GM18861 (cell line): ENCODE data around the gene C1QL1.

Experiments used
- ATAC-seq: cut with Tn5 transposase; IDR thresholded peaks from one replicate; pipeline ENCODE4 v1.9.1; 2021; ENCODE audit not compliant: unreplicated experiment

The C1QL1 gene

DNA sequence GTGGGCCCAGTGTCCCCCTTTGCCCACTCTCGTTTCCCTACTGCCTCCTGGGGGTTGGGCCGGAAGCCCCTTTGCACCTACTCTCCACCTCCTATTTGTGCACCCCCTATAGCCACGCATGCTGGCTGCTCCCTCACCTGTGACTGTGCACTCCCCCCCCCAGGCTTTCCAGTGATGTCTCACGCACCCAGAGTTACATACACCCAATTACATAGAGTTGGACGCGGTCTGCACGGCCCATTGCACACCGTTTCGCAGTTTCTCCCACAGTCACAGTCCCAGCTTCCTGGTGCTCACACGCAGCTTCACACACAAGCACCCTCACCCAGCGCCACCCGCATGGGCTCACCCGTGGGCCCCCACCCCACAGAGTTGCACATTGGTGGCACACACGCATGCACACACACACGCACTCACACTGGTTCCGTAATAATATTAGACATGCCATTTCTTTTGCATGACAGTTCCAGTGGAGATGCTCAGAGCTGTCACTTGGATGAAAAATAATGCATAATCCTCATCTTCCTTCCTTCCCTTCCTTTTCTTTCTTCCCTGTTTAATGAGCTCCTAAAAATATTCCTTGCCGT lies 21.5 kb upstream of the C1QL1 start:
- ATAC-seq: no peak

DNA sequence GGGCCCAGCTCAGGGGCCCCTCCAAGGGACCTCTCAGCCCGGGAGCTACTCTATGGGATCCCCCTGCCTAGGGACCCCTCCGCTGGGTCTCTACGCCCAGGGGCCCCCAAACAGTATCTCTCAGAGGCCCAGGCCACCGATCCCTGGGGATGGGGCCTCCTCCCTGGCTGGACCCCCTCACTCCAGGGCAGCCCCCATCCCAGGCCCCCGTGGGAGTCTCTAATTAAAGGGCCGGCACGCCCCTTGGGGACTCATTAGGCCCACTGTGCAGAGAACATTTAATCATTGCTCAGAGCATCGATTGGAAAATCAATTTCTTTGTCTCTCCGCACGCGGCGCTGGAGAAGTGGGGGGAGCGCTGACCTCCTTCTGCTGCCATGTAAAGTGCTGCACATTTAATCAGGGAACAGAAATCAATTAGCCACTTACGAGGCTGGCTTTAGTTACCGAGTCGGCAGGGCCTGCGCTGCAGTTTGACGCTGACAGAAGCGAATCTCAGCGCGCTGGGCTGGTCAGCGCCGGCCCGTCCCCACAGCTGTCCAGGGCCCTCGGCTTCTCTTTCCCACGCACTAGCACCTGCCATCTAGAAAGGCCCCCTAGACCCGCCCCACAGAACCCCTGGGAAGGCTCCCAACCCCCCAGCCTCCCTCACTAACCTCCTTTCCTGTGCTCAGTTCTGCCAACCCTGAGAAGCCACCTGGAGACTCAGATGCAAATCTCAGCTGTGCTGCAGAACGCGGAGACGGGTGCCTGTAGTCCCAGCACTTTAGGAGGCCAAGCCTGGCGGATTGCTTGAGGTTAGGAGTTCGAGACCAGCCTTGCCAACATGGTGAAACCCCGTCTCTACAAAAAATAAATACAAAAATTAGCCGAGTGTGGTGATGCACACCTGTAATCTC lies 20.2 kb upstream of the C1QL1 start:
- ATAC-seq: no peak

DNA sequence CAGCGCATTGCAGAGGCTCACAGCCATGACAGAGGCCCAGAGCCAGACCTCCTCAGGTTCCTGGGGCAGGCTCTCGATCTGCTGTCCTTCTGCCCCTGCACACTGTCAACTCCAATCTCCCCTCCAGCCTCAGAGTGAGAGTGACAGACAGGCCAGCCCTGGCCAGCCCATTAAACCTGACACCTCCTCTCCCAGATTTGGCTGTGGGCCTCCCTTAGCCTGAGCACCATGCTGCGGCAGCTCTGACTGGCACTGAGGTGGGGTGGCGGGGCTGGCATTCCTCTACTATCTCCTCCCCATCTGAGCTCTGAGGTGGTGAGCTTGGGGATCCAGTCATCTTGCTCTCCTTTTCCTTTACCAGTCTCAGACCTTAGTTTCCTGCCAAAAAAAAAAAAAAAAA lies 15.5 kb upstream of the C1QL1 start:
- no peak for ATAC-seq

DNA sequence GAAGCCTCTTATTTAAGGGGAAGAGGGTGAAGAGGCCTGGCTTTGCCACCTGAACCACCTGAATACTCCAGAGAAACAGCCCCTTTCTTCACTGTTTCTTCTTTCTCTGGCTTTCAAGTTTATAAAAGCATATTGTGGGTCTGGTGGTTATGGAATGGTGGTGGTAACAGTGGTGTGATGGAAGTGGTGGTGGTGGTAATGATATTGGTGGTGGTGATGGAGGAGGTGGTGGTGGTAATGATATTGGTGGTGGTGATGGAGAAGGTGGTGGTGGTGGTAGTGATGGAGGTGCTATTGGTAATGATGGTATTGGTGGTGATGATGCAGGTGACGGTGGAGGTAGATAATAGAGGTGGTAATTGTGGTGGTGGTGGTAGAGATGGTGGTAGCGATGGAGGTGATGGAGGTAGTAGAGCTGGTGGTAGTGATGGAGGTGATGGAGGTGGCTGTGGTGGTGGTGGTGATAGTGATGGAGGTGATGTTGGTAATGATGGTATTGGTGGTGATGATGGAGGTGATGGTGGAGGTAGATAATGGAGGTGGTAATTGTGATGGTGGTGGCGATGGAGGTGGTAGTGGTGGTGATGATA lies 14.1 kb upstream of the C1QL1 start:
- ATAC-seq: no peak

DNA sequence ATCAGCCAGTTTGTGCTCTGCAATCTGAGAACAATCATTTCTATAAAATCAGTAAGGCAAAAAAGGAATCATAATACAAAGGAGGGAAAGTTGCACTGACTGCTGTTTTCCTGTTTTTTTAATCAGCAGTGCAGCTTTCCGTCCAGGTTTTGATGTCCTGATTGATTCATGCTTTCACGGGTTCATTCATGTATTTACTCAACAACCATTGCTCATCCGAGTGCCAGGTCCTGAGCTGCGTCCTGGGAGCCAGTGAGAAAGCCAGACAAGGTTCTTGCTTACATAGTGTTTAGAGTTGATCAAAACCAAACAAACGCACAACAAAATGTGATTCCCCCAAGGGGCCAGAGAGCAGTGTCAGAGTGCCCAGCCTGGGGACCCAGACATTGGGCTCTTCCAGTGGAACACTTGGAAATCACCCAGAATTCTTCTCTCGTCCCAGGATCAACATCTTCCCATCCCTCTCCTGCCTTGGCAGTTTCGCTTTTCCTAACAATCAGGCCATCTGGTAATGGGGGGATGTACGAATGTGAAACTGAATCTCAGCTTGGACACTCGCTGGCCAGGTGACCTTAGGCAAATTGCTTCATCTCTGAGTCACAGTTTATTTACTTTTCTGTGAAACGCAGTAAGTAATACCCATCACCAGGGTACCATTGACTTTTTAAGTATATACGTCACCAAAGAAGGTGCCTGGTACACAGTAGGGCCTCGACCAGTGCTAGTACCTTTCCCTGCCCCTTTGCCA lies 13.3 kb upstream of the C1QL1 start:
- ATAC-seq: no peak

DNA sequence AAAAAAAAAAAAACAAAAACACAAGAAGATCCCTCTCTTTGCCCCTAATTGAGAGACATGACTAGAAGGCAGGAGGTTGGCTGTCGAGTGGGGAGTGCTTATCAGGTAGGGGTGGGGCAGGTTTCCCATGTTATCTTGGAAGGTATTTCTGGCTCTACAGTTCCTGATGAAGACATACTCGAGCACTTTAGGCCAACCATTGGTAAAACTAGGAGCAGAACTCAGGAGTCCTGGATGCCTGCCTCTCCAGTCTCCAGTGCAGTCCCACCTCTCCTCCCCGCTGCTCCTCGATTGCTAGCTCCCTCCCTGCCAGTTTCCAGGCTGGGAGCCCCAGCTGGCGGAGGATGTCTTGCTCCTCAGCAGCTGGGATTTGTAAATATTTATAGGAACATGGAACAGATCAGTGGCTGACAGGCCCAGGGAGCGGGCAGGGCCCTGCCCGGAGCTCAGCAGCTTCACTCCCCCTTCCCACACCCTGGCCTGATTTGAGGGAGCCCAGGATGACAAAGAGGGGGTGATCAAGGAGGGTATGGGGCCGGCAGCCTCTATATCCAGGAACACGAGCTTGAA lies 11.4 kb upstream of the C1QL1 start:
- ATAC-seq: no peak

DNA sequence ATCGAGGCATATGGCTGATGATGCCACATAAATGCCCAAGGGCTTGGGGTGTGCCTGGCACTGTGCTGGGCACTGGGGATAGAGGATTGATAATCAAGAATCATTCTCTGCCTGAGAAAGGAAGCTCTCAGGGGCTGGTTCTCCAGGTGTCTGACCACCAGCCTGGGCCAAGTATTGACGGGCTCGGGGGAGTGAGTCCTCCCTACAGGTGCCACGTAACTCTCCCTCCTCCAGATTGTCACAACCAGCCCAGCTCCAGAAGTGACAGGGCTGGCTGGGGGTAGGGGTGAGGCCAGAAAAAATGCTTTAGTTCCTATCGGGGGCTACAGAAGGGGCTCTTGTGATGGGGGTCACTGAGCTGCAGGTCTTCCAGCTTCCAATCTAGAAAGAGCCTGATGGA lies 10.7 kb upstream of the C1QL1 start:
- ATAC-seq: no peak

DNA sequence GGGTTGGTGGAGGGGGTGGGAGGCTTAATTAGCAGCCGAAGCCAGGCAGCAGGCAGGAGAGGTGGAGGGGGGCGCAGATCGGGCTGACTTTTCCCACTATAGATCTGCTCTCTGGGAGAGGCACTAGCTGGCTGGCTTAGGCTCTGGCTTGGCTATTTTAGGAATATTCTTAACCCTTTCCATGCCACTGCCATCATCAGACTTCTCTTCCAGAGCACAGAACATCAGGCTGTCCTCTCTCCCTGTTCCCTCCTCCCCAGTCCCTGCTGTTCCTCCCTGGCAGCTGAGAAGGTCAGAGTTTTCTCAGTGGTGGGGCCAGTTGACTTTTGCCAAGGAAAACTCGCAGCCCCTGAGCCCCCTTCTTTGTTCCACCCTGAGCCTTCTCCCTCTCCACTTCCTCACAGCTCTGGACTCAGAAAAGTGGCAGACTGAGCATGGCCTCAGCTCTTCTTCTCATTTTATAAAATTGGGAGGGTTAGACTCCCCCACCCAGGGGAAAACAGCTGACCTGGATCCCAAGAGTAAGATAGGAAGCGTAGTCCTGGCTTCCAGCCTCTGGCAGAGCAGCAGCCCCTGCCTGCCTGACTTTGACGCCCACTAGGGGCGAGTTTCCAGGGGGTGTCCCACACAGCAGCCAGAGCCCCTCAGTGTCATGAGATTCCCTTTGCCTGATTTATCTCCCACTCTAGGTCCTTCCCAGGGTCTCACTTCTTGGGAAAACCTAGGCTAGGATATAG lies 9.9 kb upstream of the C1QL1 start:
- no peak for ATAC-seq

DNA sequence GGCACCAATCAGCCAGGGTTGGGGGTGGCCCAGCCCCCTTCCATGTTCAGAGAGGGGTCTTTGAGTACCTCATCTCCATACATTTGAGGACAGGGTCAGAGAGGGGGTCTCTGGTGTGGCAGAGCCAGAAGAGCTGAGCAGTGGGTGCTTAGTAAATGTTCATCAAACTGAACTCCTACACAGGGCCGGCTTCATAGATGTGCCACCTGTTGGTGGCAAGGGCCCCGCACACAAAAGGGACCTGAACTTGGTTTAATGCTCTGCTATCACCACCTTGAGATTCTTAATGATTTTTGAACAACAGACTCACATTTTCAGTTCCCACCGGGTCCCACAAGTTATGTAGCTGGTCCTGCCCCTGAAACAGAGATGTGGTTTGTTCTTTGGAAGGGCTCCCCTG lies 9.0 kb upstream of the C1QL1 start:
- no peak for ATAC-seq

DNA sequence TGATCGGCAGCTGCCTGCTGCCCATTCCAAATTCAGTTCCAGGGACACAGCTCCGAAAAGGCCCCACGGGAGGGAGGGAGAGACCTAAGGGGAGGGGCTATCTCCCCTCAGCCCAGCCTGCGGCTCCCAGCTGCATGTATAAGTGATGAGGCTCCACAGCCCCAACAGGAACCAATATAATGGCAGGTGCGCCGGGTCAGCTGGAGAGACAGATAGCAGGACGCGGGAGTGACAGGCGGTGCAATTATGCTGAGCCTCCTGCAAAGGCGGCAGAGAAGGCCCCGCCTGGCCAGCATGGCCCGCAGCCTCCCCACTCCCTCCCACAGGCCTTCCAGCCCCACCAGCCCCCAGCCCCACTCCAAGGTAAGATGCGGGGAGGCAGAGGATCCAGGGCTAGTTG lies 8.1 kb upstream of the C1QL1 start:
- no peak for ATAC-seq

DNA sequence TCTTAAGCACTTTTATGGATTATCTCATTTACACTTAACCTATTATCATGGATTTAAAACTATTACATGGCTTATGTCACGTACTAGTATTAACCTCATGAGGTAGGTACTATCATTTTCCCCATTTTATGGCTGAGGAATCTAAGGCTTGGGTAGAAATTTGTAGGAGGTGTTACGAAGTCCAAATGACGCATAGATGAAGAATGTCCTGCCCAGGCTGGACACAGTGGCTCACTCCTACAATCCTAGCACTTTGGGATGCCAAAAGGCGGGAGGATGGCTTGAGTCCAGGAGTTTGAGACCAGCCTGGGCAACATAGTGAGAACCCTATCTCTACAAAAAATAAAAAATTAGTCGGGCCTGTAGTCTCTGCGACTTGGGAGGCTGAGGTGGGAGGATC lies 4.8 kb upstream of the C1QL1 start:
- ATAC-seq: no peak

DNA sequence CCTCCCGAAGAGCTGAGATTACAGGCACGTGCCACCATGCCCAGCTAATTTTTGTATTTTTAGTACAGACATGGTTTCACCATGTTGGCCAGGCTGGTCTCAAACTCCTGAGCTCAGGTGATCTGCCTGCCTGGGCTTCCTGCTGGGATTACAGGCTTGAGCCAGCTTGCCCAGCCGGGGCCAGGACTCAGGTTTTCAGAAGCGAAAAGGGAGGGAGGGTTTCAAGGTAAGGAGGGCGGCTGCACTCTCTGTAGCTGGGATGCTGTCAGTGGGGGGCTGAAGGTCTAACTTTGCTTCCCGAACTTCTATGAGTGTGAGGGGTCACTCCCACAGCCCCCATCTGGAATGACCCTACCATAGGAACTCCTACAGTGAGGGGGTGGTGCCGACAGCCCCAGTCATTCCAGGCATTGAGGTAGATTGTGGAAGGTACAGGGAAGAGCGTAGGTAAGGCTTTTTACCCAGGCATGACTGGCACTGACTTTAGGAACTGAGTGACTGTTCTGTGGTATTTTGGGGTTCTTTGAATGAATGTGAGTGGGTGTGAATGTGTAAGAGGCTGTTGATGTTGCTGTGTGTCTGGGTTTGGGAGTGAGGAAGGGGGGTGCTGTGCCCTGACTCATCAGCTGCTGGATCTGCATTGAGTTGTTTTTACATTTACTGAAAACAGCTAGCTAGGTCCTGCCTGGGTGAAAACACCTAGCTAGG lies 3.8 kb upstream of the C1QL1 start:
- ATAC-seq: no peak

DNA sequence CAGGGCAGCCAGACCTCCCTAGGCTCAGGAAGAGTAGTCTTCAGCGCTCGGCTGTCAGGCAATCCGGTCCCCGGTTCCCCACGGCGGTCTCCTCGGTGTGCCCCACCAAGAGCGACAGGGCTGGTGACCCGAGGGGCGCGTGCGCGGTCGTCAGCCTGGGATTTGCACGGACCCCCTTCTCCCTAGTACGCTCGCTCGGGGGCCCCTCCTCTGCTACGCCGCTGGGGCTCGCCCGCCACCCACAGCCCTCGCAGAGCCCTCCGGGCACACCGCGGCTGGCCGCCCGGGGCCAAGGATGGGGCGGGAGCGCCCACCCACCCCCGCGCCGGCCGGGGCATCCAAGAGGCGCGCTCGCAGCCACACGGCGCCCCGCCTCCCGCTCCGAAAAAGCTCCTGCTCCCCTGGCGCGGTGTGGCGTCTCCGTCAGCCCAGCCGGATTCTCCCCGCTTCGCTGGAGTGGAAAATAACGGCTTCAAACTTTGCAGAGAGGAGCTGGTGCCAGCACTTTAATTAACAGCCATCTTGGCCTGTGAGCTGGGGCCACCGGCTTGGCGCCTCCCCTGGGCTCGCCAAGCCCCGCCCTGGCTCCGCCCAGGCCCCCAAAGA lies 2.1 kb upstream of the C1QL1 start:
- ATAC-seq: no peak

DNA sequence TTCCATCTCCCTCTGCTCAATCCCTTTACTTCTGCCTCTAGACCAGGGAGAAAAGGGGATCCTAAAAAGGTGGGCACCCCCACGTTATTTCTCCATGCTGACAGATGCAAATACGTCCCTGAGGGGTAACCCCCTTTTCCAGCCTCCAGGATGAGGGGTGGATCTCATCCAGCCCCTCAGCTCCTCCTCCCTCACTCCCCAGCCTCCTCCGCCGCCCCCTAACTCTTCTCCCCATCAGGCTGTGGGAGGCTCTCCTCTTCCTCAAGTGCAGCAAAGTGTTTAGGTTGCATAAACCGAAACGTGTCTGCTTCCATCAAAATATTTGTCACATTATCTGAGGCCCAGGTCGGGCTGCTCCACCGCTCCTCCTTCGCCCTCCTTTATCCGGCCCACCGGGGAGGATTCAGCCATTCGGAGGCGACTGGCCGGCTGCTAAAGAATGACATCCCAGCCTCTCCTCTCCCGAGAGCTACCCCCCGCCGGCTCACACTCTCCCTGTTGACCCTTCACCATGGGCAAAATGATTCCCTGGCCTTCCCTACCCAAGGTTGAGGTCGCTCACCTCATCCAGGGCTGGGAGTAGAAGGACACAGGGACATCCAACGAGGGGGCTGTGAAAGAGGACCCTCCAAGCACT lies 1.2 kb upstream of the C1QL1 start:
- ATAC-seq: no peak

DNA sequence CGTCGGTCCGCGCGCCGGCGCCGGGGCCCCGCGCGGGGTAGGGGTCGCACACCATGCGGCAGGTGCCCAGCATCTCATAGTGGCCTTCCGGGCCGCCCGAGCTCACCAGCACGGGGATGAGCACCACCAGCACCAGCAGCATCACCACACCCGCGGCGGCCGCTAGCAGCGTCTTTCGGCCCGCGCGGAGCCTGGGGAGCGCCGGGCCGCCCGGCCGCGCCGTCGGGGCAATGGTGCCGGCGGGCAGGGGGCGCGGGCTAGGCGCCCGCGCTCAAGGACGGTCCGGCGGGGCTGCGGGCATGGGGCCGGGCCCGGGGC lies 237 bp downstream of the C1QL1 start:
- ATAC-seq: no peak

DNA sequence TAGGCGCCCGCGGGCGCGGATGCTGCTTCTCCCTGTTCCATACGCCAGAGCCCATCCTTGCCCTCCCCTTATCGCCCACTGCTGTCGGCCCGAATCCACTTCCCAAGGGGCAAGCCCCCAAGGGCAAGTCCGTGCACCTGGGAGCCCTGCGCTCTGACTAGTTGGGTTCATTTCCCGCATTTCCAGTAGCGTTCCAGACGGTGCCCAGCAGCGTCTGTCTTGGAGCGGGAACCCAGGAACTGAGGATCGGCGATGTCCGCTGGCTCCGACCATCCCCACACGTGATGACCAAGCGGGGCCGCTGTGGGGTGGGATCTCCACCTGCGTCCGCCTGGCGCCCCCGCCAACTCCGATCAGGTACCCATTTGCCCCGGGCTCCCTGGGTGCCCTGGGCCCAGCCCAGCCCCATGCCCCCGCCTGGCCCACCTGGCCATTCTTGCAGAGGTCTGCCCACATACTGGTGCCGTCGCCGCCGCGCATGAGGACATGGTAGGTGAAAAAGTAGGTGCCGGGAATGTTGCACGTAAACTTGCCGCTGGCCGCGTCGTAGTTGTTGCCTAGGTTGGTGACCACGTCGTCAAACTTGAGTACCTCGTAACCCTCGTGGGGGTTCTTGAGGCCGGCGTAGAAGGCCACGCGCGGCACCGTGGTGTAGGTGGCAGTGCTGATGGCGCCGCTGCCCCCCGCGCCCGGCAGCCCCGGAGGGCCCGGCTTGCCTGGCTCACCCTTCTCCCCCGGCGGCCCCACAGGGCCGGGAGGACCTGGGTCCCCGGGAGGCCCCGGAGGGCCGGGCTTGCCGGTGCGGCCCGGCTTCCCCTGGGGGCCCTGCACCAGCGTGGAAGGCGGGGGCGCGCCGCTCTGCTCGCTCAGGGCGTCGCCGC lies 837 bp downstream of the C1QL1 start:
- no peak for ATAC-seq

DNA sequence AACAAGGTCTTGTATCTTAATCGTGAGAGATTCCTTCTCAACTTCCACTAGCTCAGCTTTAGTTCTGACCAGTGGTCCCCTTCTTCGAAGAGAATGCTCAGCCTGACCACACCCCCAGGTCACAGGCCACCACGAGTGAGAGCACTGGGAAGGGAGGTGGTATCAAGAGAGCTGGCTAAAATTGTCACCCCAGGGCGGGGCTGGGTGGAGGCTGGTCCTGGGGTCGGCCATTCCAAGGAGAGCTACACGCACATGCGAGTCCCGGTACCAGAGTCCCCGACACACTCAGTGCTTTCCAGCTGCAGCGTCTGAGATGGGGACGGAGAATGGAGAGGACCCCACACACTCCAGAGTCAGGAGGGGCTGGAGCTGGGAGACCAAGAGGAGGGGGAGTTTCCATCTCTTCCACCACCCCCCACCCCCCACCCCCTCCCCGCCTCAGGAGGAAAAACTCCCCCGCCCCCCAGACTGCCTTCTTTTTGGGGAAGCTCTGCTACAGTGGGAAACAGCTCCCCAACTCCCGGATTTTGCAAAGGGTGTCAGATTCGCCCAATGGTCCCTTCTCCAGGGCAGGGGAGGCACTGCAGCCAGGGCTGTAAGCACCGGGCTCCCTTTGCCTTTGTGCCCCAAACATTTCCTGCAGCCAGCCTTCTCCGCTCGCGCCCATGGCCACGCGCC lies 1.6 kb downstream of the C1QL1 start:
- ATAC-seq: no peak
